GM18502 (cell line): ENCODE results near the gene ANK2.
"Not testable (repeated sequence)": the region's sequence is repeated elsewhere in the genome, so short reads cannot be mapped to it uniquely, and the experiment has no call there.

Experiments
- ATAC-seq: cut with Tn5 transposase; IDR thresholded peaks from one replicate; pipeline ENCODE4 v1.9.1; 2021; ENCODE audit warnings: mild to moderate bottlenecking; ENCODE audit not compliant: unreplicated experiment, poor library complexity

Gene ANK2

GRCh38 chr4:113181289-113182007 lies 132.0 kb downstream of the ANK2 start:
- ATAC-seq, result no peak

GRCh38 chr4:113183032-113183605 lies 133.7 kb downstream of the ANK2 start:
- no peak for ATAC-seq

GRCh38 chr4:113186220-113186619 lies 136.8 kb downstream of the ANK2 start:
- not testable (repeated sequence) for ATAC-seq

GRCh38 chr4:113186913-113187312 lies 137.5 kb downstream of the ANK2 start:
- no peak for ATAC-seq

GRCh38 chr4:113187358-113187757 lies 137.9 kb downstream of the ANK2 start:
- ATAC-seq, result no peak

GRCh38 chr4:113189546-113189945 lies 140.1 kb downstream of the ANK2 start:
- no peak for ATAC-seq

GRCh38 chr4:113209153-113209552 lies 159.7 kb downstream of the ANK2 start:
- no peak for ATAC-seq

- no peak for ATAC-seq
These were observed 160.3 kb downstream of the ANK2 start for GRCh38 chr4:113209652-113210320.

GRCh38 chr4:113212613-113213012 lies 163.2 kb downstream of the ANK2 start:
- ATAC-seq, result no peak

- ATAC-seq, result no peak
These were observed 172.5 kb downstream of the ANK2 start for GRCh38 chr4:113221990-113222389.

- no peak for ATAC-seq
These were observed 173.0 kb downstream of the ANK2 start for GRCh38 chr4:113222471-113222870.

- no peak for ATAC-seq
These were observed 173.5 kb downstream of the ANK2 start for GRCh38 chr4:113223001-113223400.

- no peak for ATAC-seq
These were observed 182.7 kb downstream of the ANK2 start for GRCh38 chr4:113232194-113232593.

- no peak for ATAC-seq
These were observed 187.5 kb downstream of the ANK2 start for GRCh38 chr4:113236916-113237315.

- ATAC-seq, result no peak
These were observed 193.9 kb downstream of the ANK2 start for GRCh38 chr4:113243312-113243711.

- ATAC-seq, result not testable (repeated sequence)
These were observed 195.3 kb downstream of the ANK2 start for GRCh38 chr4:113244747-113245146.

GRCh38 chr4:113248320-113248719 lies 198.9 kb downstream of the ANK2 start:
- ATAC-seq, result no peak

- ATAC-seq, result no peak
These were observed 206.2 kb downstream of the ANK2 start for GRCh38 chr4:113255628-113256027.

- no peak for ATAC-seq
These were observed 207.5 kb downstream of the ANK2 start for GRCh38 chr4:113256946-113257345.

GRCh38 chr4:113260688-113261087 lies 211.2 kb downstream of the ANK2 start:
- ATAC-seq, result no peak

GRCh38 chr4:113263274-113263673 lies 213.8 kb downstream of the ANK2 start:
- ATAC-seq, result no peak
